ENCODE data around the gene KSR1. TPM values are rescaled to one million over a fixed set of nuclear protein-coding genes. Genes with fewer than 3 reads are reported as not detected.
"Not testable (repeated sequence)": the region's sequence is repeated elsewhere in the genome, so short reads cannot be mapped to it uniquely, and the experiment has no call there.

Gene KSR1
- total RNA-seq, 8 experiments from 2014 or later = 11.2 to 34.1 (median 17.6) TPM

- in situ Hi-C loops (cut with MboI; ENCODE audit: low pct_unique_long_range_greater_than_20kb in 2 of 9, low sequenced_read_pairs in 9 of 9, unreplicated experiment in 9 of 9) = loop anchor here in 2 of 9 experiments (25.0 kb wide), 2 partner anchors 91 to 191 kb away; no protein-coding TSS in a partner anchor
- no peak overlapping the region for H3K4me3 ChIP-seq
- H3K4me1 ChIP-seq (replicated peaks in 1 of 2) = no peaks in the 10 kb centered on the region
- ATAC-seq (replicated peaks in 6 of 8) = no peak
- 33 to 100% (median 60%) methylated on average over 1 to 3 of the region's 12 CpGs; no CpG with 5 or more reads in 5 of the 10 experiments for WGBS, 10 experiments
- no peak overlapping the region for H3K27ac ChIP-seq
These were observed 214.7 kb downstream of the KSR1 start for GRCh38 chr17:27670791-27671590.

- H3K4me1 ChIP-seq (replicated peaks in 1 of 2) = no peaks in the 10 kb centered on the region
- no peak for ATAC-seq (replicated peaks in 6 of 8)
- in situ Hi-C loops (cut with MboI; ENCODE audit: low pct_unique_long_range_greater_than_20kb in 2 of 9, low sequenced_read_pairs in 9 of 9, unreplicated experiment in 9 of 9) = loop anchor here in 2 of 9 experiments (25.0 kb wide), 2 partner anchors 91 to 191 kb away; no protein-coding TSS in a partner anchor
- H3K4me3 ChIP-seq = no peak overlapping the region
- WGBS, 10 experiments = 100% methylated on average over 1 of the region's 2 CpGs; no CpG with 5 or more reads in 9 of the 10 experiments
- no peak overlapping the region for H3K27ac ChIP-seq
These were observed 215.3 kb downstream of the KSR1 start for GRCh38 chr17:27671591-27671910.

GRCh38 chr17:27671977-27672480 lies 215.8 kb downstream of the KSR1 start:
- WGBS, 10 experiments = 0 to 40% methylated on average over 1 of the region's 6 CpGs; no CpG with 5 or more reads in 8 of the 10 experiments
- H3K4me1 ChIP-seq (replicated peaks in 1 of 2); H3K4me3 ChIP-seq; H3K27ac ChIP-seq; ATAC-seq (replicated peaks in 6 of 8): not testable (repeated sequence)
- in situ Hi-C loops (cut with MboI; ENCODE audit: low pct_unique_long_range_greater_than_20kb in 2 of 9, low sequenced_read_pairs in 9 of 9, unreplicated experiment in 9 of 9) = loop anchor here in 2 of 9 experiments (25.0 kb wide), 2 partner anchors 90 to 190 kb away; no protein-coding TSS in a partner anchor

GRCh38 chr17:27674335-27674734 lies 218.1 kb downstream of the KSR1 start:
- WGBS, 10 experiments = 10 to 87% (median 50%) methylated on average over 1 to 3 of the region's 6 CpGs; no CpG with 5 or more reads in 4 of the 10 experiments
- H3K27ac ChIP-seq = no peak overlapping the region
- in situ Hi-C loops (cut with MboI; ENCODE audit: low pct_unique_long_range_greater_than_20kb in 2 of 9, low sequenced_read_pairs in 9 of 9, unreplicated experiment in 9 of 9) = loop anchor here in 2 of 9 experiments (25.0 kb wide), 2 partner anchors 88 to 188 kb away; no protein-coding TSS in a partner anchor
- no peaks in the 10 kb centered on the region for H3K4me1 ChIP-seq (replicated peaks in 1 of 2)
- no peak overlapping the region for H3K4me3 ChIP-seq
- ATAC-seq (replicated peaks in 6 of 8) = no peak

Other genes with a start within 250 kb of the KSR1 start
- 100 to 1,000 TPM in 7 of 8 experiments, 10 to 100 TPM in 1; 64.9 to 305 (median 210) TPM for gene WSB1, start 162.3 kb upstream of the KSR1 start, total RNA-seq
- gene LGALS9, start 174.7 kb downstream of the KSR1 start, total RNA-seq = 10 to 100 TPM in 1 of 8 experiments, 1 to 10 TPM in 4, under 1 TPM in 3; 0.16 to 21.7 (median 1.6) TPM